Dermis blood vessel endothelial cell (primary cell): Measurements from ENCODE around the gene STARD3. TPM values are rescaled to one million over a fixed set of nuclear protein-coding genes. Genes with fewer than 3 reads are reported as not detected.

Experiments used
- total RNA-seq: library from RNA; depleted of rRNA; stranded (reverse); fragments of >200 nt; gene quantifications from 2 replicates; pipeline ENCODE4 v1.2.3, GENCODE V29; 2014

The STARD3 gene
- total RNA-seq, 1 donor from 2014 or later: 46.6 TPM

Other genes with a start within 250 kb of the STARD3 start
- 20.2 and 23.3 TPM in 2 replicates for gene FBXL20, start 235.5 kb upstream of the STARD3 start, total RNA-seq
- gene MED1, start 185.9 kb upstream of the STARD3 start, total RNA-seq: 18.9 and 32.2 TPM in 2 replicates
- gene CDK12, start 175.7 kb upstream of the STARD3 start, total RNA-seq: 24.5 and 29.5 TPM in 2 replicates
- not detected in 2 replicates for gene NEUROD2, start 29.2 kb upstream of the STARD3 start, total RNA-seq
- gene PPP1R1B, start 10.2 kb upstream of the STARD3 start, total RNA-seq: not detected in 2 replicates
- 0.60 and 0.68 TPM in 2 replicates for gene TCAP, start 28.2 kb downstream of the STARD3 start, total RNA-seq
- 1.2 and 1.7 TPM in 2 replicates for gene PNMT, start 31.3 kb downstream of the STARD3 start, total RNA-seq
- 4.0 and 5.4 TPM in 2 replicates for gene PGAP3, start 50.9 kb downstream of the STARD3 start, total RNA-seq
- gene ERBB2, start 62.9 kb downstream of the STARD3 start, total RNA-seq: 3.4 and 4.4 TPM in 2 replicates
- gene MIEN1, start 93.4 kb downstream of the STARD3 start, total RNA-seq: 13.4 and 18.5 TPM in 2 replicates
- 0.28 and 0.34 TPM in 2 replicates for gene GRB7, start 100.8 kb downstream of the STARD3 start, total RNA-seq
- gene IKZF3, start 227.2 kb downstream of the STARD3 start, total RNA-seq: not detected in 2 replicates
- gene ZPBP2, start 231.1 kb downstream of the STARD3 start, total RNA-seq: not detected in 2 replicates